PC-9 (cell line): Measurements from ENCODE around the gene APBB1IP. TPM values are rescaled to one million over a fixed set of nuclear protein-coding genes. Genes with fewer than 3 reads are reported as not detected.

Experiments
- BruUV-seq: library from RNA; stranded (reverse); fragments of 400-500 nt; replicated peaks from 2 replicates; lab custom pipeline; 2021; lab: Mats Ljungman, UMichigan
- CTCF ChIA-PET: fragments of 300-600 bp; sonication (Branson Sonifier 250); formaldehyde crosslinking; loops from one replicate; lab custom pipeline; 2022; ENCODE audit warnings: antibody characterized with exemption; lab: Charles Lee
- POLR2A ChIA-PET: fragments of 300-600 bp; sonication (Branson Sonifier 250); formaldehyde crosslinking; loops from one replicate; lab custom pipeline; 2022; ENCODE audit warnings: antibody characterized with exemption; ENCODE audit not compliant: unreplicated experiment; lab: Charles Lee
- DNase-seq, 2 experiments: peaks; one replicate each; pipeline versions ENCODE4 v3.0.0 to v3.0.0-alpha.2; 2015 to 2022; ENCODE audit warnings: mixed read lengths in 1 of 2
- H2AFZ ChIP-seq: fragments of 200-600 bp; sonication (generic); 2 replicates; pipeline ENCODE4 v1.8.1; 2017; ENCODE audit warnings: antibody characterized with exemption
- H3F3A ChIP-seq: fragments of 200-600 bp; sonication (generic); 2 replicates; pipeline ENCODE4 v1.8.1; 2017; ENCODE audit warnings: antibody characterized with exemption, mild to moderate bottlenecking, low read depth; ENCODE audit not compliant: insufficient read depth
- H3K27ac ChIP-seq: fragments of 200-600 bp; sonication (generic); 2 replicates; pipeline ENCODE4 v1.6.1; 2016; ENCODE audit warnings: mixed run types
- H3K27me3 ChIP-seq: fragments of 200-600 bp; sonication (generic); 2 replicates; pipeline ENCODE4 v1.6.1; 2016; ENCODE audit warnings: low read depth, mixed run types; ENCODE audit not compliant: insufficient read depth
- H3K36me3 ChIP-seq: fragments of 200-600 bp; sonication (generic); 2 replicates; pipeline ENCODE4 v1.6.1; 2016; ENCODE audit warnings: low read depth, mixed run types
- H3K4me1 ChIP-seq: fragments of 200-600 bp; sonication (generic); replicated peaks from 2 replicates; pipeline ENCODE4 v1.6.1; 2016; ENCODE audit warnings: mixed run types; ENCODE audit not compliant: insufficient read depth
- H3K4me2 ChIP-seq: fragments of 200-600 bp; sonication (generic); 2 replicates; pipeline ENCODE4 v1.6.1; 2017; ENCODE audit warnings: mixed run types
- H3K4me3 ChIP-seq: fragments of 200-600 bp; sonication (generic); 2 replicates; pipeline ENCODE4 v1.6.1; 2016; ENCODE audit warnings: mixed run types
- H3K79me2 ChIP-seq: fragments of 200-600 bp; sonication (generic); 2 replicates; pipeline ENCODE4 v1.6.1; 2017; ENCODE audit warnings: low read depth, mixed run types
- H3K9me2 ChIP-seq: fragments of 200-600 bp; sonication (generic); 2 replicates; pipeline ENCODE4 v1.8.1; 2017; ENCODE audit warnings: mild to moderate bottlenecking; ENCODE audit not compliant: insufficient read depth
- H3K9me3 ChIP-seq: fragments of 200-600 bp; sonication (generic); 2 replicates; pipeline ENCODE4 v1.8.1; 2016; ENCODE audit warnings: low read depth; ENCODE audit not compliant: insufficient read depth
- H4K20me1 ChIP-seq: fragments of 200-600 bp; sonication (generic); 2 replicates; pipeline ENCODE4 v1.8.1; 2017; ENCODE audit not compliant: insufficient read depth
- CTCF ChIP-seq: fragments of 200-600 bp; sonication (generic); conservative IDR thresholded peaks from 2 replicates; pipeline ENCODE4 v1.6.1; 2017; ENCODE audit warnings: mixed run types, antibody characterized with exemption, mild to moderate bottlenecking, moderate library complexity
- EZH2 ChIP-seq: fragments of 200-600 bp; sonication (generic); IDR thresholded peaks from 2 replicates; pipeline ENCODE4 v1.8.0; 2017; ENCODE audit warnings: antibody characterized with exemption, low read depth
- intact Hi-C: fragments of 100-400 bp; cut with micrococcal nuclease; formaldehyde crosslinking; loops from one replicate; pipeline ENCODE4 v1.10.0; 2022; ENCODE audit not compliant: unreplicated experiment
- total RNA-seq: library from RNA; stranded (reverse); gene quantifications from 2 replicates; pipeline ENCODE4 v1.2.3, GENCODE V29; 2021

The APBB1IP gene
- total RNA-seq, 1 experiment from 2014 or later: not detected

GRCh38 chr10:26457088-26457487 is 18.9 kb downstream of the APBB1IP start:
- Histone ChIP-seq H3K79me2 (no peaks in the 10 kb centered on the region), H3K4me3 (no peak overlapping the region), H3F3A (no peaks in the 10 kb centered on the region), H3K4me1 (no peaks in the 10 kb centered on the region), H2AFZ (no peak overlapping the region), H3K9me3 (no peaks in the 10 kb centered on the region), H3K27me3 (no peaks in the 10 kb centered on the region), H3K36me3 (no peaks in the 10 kb centered on the region), H3K27ac (no peak overlapping the region), H4K20me1 (no peaks in the 10 kb centered on the region), H3K4me2 (no peak overlapping the region), H3K9me2 (no peaks in the 10 kb centered on the region)
- intact Hi-C loops: no loop called here
- ChIA-PET CTCF (no interaction called here), POLR2A (no interaction called here)
- no TSS peak for BruUV-seq
- DNase-seq: no peak
- TF ChIP-seq EZH2: no peak
- TF ChIP-seq CTCF: no peak

DNA sequence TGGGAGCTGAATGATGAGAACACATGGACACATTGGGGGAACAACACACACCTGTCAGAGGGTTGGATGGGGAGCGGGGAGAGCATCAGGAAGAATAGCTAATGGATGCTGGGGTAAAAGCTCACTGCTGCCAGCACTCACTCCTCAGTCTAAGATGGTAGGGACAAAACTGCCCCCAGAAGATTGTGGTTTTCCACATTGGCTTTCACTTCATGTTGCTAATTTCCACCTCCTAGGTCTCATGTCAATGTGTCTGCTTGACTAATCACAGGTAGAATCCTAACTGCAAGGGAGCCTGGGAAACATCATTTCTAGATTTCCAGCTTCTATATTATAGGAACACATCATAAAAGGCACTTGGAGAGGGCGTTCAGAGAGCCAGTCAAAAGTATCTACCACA is 22.6 kb downstream of the APBB1IP start:
- TF ChIP-seq EZH2 (no peak), CTCF (no peak)
- Histone ChIP-seq H3K9me2 (no peaks in the 10 kb centered on the region), H3K4me2 (no peak overlapping the region), H4K20me1 (no peaks in the 10 kb centered on the region), H3K79me2 (no peaks in the 10 kb centered on the region), H3K9me3 (no peaks in the 10 kb centered on the region), H3K27ac (no peak overlapping the region), H3K36me3 (no peaks in the 10 kb centered on the region), H3K27me3 (no peaks in the 10 kb centered on the region), H3K4me3 (no peak overlapping the region), H3K4me1 (no peaks in the 10 kb centered on the region), H2AFZ (no peak overlapping the region), H3F3A (no peaks in the 10 kb centered on the region)
- intact Hi-C loops: no loop called here
- ChIA-PET CTCF (no interaction called here), POLR2A (no interaction called here)
- no TSS peak for BruUV-seq
- DNase-seq: no peak

DNA sequence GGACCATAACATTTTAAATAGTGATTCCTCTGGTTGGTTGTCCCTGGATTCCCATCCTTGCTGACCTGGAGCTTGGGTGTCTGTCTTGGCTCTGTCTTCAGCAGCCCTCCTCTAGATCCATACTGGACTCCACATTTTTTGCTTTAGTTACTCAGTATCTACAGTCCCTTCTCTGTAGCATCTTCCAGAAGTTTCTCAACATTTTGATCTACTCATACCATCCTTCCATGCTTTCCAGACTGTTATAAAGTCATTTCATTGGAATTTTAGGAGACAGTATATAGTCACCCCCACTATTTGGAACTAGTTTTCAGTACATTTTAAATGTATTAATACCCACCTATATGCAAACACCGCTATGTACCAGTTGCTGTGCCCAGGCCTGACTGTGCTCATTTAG is 25.8 kb downstream of the APBB1IP start:
- H3K4me1 ChIP-seq: no peaks in the 10 kb centered on the region
- H3K9me2 ChIP-seq: no peaks in the 10 kb centered on the region
- H3K27ac ChIP-seq: no peak overlapping the region
- intact Hi-C loops: no loop called here
- no peaks in the 10 kb centered on the region for H3F3A ChIP-seq
- no peaks in the 10 kb centered on the region for H3K27me3 ChIP-seq
- no peak overlapping the region for H2AFZ ChIP-seq
- no peaks in the 10 kb centered on the region for H4K20me1 ChIP-seq
- no peak overlapping the region for H3K4me3 ChIP-seq
- BruUV-seq: no TSS peak
- DNase-seq: no peak
- no peaks in the 10 kb centered on the region for H3K36me3 ChIP-seq
- H3K9me3 ChIP-seq: no peaks in the 10 kb centered on the region
- CTCF ChIA-PET: no interaction called here
- no peaks in the 10 kb centered on the region for H3K79me2 ChIP-seq
- H3K4me2 ChIP-seq: no peak overlapping the region
- POLR2A ChIA-PET: no interaction called here
- TF ChIP-seq EZH2 (no peak), CTCF (no peak)
